22Rv1 (cell line): Measurements from ENCODE around the gene CCSER1.
"Not testable (repeated sequence)": the region's sequence is repeated elsewhere in the genome, so short reads cannot be mapped to it uniquely, and the experiment has no call there.

Experiments
- H3K27ac ChIP-seq: fragments of 450-650 bp; 2 replicates; pipeline ENCODE4 v1.5.1; 2017
- CTCF ChIP-seq: fragments of 450-650 bp; IDR thresholded peaks from 2 replicates; pipeline ENCODE4 v1.5.1; 2017; ENCODE audit warnings: mild to moderate bottlenecking
- ZFX ChIP-seq: fragments of 450-650 bp; IDR thresholded peaks from 2 replicates; pipeline ENCODE4 v1.6.1; 2017; ENCODE audit warnings: antibody characterized with exemption, borderline replicate concordance

CCSER1 gene

GRCh38 chr4:90457817-90458216 is 330.6 kb downstream of the CCSER1 start:
- no peak overlapping the region for H3K27ac ChIP-seq
- TF ChIP-seq CTCF = no peak
- TF ChIP-seq ZFX = no peak

- H3K27ac ChIP-seq = no peak overlapping the region
- no peak for TF ChIP-seq ZFX
Measured at GRCh38 chr4:90458576-90458975, 331.4 kb downstream of the CCSER1 start.

- TF ChIP-seq CTCF (no peak), ZFX (no peak)
- H3K27ac ChIP-seq = peak overlapping the region; percentile 98
Measured at GRCh38 chr4:90474484-90474883, 347.3 kb downstream of the CCSER1 start.

GRCh38 chr4:90476019-90476418 is 348.8 kb downstream of the CCSER1 start:
- no peak for TF ChIP-seq ZFX
- TF ChIP-seq CTCF = no peak
- H3K27ac ChIP-seq = peak overlapping the region; percentile 98

GRCh38 chr4:90476586-90476985 is 349.4 kb downstream of the CCSER1 start:
- TF ChIP-seq ZFX = no peak
- no peak for TF ChIP-seq CTCF
- H3K27ac ChIP-seq = peak overlapping the region; percentile 98

- not testable (repeated sequence) for H3K27ac ChIP-seq
Measured at GRCh38 chr4:90484894-90485293, 357.7 kb downstream of the CCSER1 start.

- no peak for TF ChIP-seq ZFX
- TF ChIP-seq CTCF = no peak
- H3K27ac ChIP-seq = no peak overlapping the region
Measured at GRCh38 chr4:90486346-90486745, 359.2 kb downstream of the CCSER1 start.

- peak overlapping the region; percentile 59 for H3K27ac ChIP-seq
- no peak for TF ChIP-seq CTCF
- TF ChIP-seq ZFX = no peak
Measured at GRCh38 chr4:90495211-90495610, 368.0 kb downstream of the CCSER1 start.

GRCh38 chr4:90495936-90496335 is 368.7 kb downstream of the CCSER1 start:
- TF ChIP-seq ZFX (no peak), CTCF (no peak)
- H3K27ac ChIP-seq = peak overlapping the region; percentile 59
